ENCODE measurements around the gene CNTF. TPM values are rescaled to one million over a fixed set of nuclear protein-coding genes. Genes with fewer than 3 reads are reported as not detected.
A peak's percentile ranks its signal among the peaks of the same experiment; 100 is the strongest.

The CNTF gene
- total RNA-seq, 1 donor from 2014 or later, result 4.2 TPM

- no peak overlapping the region for H3K27ac ChIP-seq
- peaks cover 16% of the 10 kb centered on the region for H3K4me1 ChIP-seq
- no peak overlapping the region for H2AFZ ChIP-seq (replicated peaks)
- peaks cover 15% of the 10 kb centered on the region for H3K9me3 Mint-ChIP-seq
- TF ChIP-seq EZH2phosphoT487 (IDR thresholded peaks at IDR 0.05) (no peak), EZH2 (IDR thresholded peaks at IDR 0.05) (no peak)
- TF ChIP-seq, protein P1, sequence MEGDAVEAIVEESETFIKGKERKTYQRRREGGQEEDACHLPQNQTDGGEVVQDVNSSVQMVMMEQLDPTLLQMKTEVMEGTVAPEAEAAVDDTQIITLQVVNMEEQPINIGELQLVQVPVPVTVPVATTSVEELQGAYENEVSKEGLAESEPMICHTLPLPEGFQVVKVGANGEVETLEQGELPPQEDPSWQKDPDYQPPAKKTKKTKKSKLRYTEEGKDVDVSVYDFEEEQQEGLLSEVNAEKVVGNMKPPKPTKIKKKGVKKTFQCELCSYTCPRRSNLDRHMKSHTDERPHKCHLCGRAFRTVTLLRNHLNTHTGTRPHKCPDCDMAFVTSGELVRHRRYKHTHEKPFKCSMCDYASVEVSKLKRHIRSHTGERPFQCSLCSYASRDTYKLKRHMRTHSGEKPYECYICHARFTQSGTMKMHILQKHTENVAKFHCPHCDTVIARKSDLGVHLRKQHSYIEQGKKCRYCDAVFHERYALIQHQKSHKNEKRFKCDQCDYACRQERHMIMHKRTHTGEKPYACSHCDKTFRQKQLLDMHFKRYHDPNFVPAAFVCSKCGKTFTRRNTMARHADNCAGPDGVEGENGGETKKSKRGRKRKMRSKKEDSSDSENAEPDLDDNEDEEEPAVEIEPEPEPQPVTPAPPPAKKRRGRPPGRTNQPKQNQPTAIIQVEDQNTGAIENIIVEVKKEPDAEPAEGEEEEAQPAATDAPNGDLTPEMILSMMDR (IDR thresholded peaks at IDR 0.05), result no peak
- peaks cover 9% of the 10 kb centered on the region for H3K4me1 Mint-ChIP-seq
- peaks cover 3% of the 10 kb centered on the region for H3K27me3 Mint-ChIP-seq (ENCODE audit: insufficient read depth, low read depth)
- no peak overlapping the region for H3K4me3 ChIP-seq
- H3K9me3 ChIP-seq (ENCODE audit: low read depth), result no peaks in the 10 kb centered on the region
- no peak overlapping the region for H3K4me3 Mint-ChIP-seq
- no peak for DNase-seq (ENCODE audit: low spot score)
- H3K36me3 Mint-ChIP-seq, result no peaks in the 10 kb centered on the region
- no peaks in the 10 kb centered on the region for H3K36me3 ChIP-seq
- no peak overlapping the region for H3K4me2 ChIP-seq
- peaks cover 6% of the 10 kb centered on the region for H3F3A ChIP-seq (ENCODE audit: low read depth)
- no peak overlapping the region for H3K9ac ChIP-seq
- no peaks in the 10 kb centered on the region for H4K20me1 ChIP-seq (ENCODE audit: low read depth)
- H3K27ac Mint-ChIP-seq, result no peak overlapping the region
- no peaks in the 10 kb centered on the region for H3K27me3 ChIP-seq
- H3K79me2 ChIP-seq (ENCODE audit: low read depth), result no peaks in the 10 kb centered on the region
Measured at GRCh38 chr11:58649623-58650022, 27.2 kb downstream of the CNTF start.

DNA sequence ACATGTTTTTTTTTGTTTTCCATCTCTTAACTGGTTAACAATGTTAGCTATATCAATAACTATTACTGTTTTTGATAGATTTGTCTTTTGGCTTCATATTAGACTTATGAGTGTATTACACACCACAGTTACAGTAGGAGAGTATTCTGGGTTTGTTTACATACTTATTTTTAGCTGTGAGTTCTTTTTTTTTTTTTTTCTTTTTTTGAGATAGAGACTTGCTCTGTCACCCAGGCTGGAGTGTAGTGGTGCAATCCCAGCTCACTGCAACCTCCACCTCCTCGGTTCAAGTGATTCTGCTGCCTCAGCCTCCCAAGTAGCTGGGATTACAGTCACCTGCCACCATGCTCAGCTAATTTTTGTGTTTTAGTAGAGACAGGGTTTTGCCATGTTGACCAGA, 28.0 kb downstream of the CNTF start:
- no peaks in the 10 kb centered on the region for H3K36me3 Mint-ChIP-seq
- no peak overlapping the region for H3K4me3 Mint-ChIP-seq
- Histone ChIP-seq H3K4me3 (no peak overlapping the region), H3F3A (ENCODE audit: low read depth) (peaks cover 6% of the 10 kb centered on the region), H3K27me3 (no peaks in the 10 kb centered on the region), H3K36me3 (no peaks in the 10 kb centered on the region), H3K79me2 (ENCODE audit: low read depth) (no peaks in the 10 kb centered on the region), H3K4me2 (no peak overlapping the region), H4K20me1 (ENCODE audit: low read depth) (no peaks in the 10 kb centered on the region), H3K9ac (no peak overlapping the region), H2AFZ (replicated peaks) (no peak overlapping the region), H3K4me1 (peaks cover 16% of the 10 kb centered on the region), H3K27ac (no peak overlapping the region), H3K9me3 (ENCODE audit: low read depth) (no peaks in the 10 kb centered on the region)
- no peak for TF ChIP-seq EZH2phosphoT487 (IDR thresholded peaks at IDR 0.05)
- TF ChIP-seq, protein P1 (IDR thresholded peaks at IDR 0.05), result no peak
- TF ChIP-seq EZH2 (IDR thresholded peaks at IDR 0.05), result no peak
- H3K27ac Mint-ChIP-seq, result no peak overlapping the region
- peaks cover 12% of the 10 kb centered on the region for H3K9me3 Mint-ChIP-seq
- DNase-seq (ENCODE audit: low spot score), result no peak
- peaks cover 9% of the 10 kb centered on the region for H3K4me1 Mint-ChIP-seq
- H3K27me3 Mint-ChIP-seq (ENCODE audit: insufficient read depth, low read depth), result peaks cover 3% of the 10 kb centered on the region

DNA sequence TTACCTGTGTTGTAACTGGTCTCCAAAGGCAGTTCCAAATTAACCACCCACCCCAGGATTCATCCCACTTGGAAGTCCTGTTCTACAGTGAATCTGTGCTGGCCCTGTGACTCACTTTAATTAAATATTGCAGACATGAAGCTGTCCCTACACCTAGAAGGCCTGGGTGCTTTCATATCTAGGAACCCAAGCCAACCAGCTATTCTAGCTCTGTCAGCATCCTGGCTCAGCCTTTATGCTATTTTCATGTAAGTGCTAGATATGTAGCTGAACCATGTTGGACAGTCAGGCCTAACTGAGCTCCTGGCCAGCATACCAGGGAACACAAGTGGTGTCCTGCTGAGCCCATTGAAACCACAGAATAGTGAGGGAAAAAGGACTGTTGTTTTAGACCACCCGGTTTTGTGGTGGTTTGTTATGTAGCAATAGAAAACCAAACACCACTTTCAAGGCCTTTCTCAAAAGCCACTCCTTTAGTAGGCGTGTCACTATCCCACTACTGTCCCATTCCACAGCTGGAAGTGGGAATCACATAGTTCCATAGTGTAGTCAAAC, 30.3 kb downstream of the CNTF start:
- Histone ChIP-seq H3K4me3 (no peak overlapping the region), H3K27ac (no peak overlapping the region), H3K27me3 (no peaks in the 10 kb centered on the region), H3K4me2 (no peak overlapping the region), H4K20me1 (ENCODE audit: low read depth) (no peaks in the 10 kb centered on the region), H3K79me2 (ENCODE audit: low read depth) (no peaks in the 10 kb centered on the region), H3K4me1 (peaks cover 16% of the 10 kb centered on the region), H3K36me3 (no peaks in the 10 kb centered on the region), H3K9ac (no peak overlapping the region), H3F3A (ENCODE audit: low read depth) (peaks cover 6% of the 10 kb centered on the region), H2AFZ (replicated peaks) (peak overlapping the region; percentile 3), H3K9me3 (ENCODE audit: low read depth) (no peaks in the 10 kb centered on the region)
- Mint-ChIP-seq H3K9me3 (no peaks in the 10 kb centered on the region), H3K4me3 (no peak overlapping the region), H3K27me3 (ENCODE audit: insufficient read depth, low read depth) (peaks cover 3% of the 10 kb centered on the region), H3K36me3 (no peaks in the 10 kb centered on the region), H3K27ac (no peak overlapping the region), H3K4me1 (peaks cover 5% of the 10 kb centered on the region)
- no peak for TF ChIP-seq EZH2phosphoT487 (IDR thresholded peaks at IDR 0.05)
- no peak for TF ChIP-seq EZH2 (IDR thresholded peaks at IDR 0.05)
- TF ChIP-seq, protein P1 (IDR thresholded peaks at IDR 0.05), result no peak
- peak; percentile 11 for DNase-seq (ENCODE audit: low spot score)
